DMS114 treated with DMSO at 0.1 percent for 48 hours (cell line): Measurements from ENCODE around the gene RPS17.

Experiments
- DNase-seq: peaks from one replicate; lab custom pipeline; 2025; ENCODE audit not compliant: unreplicated experiment; lab: John Stamatoyannopoulos, UW

The RPS17 gene

GRCh38 chr15:82540055-82540983 is at the start of gene RPS17:
RPS17 (minus strand) TSS chr15:82540457; CDS start chr15:82540428, 29 bp downstream.
- DNase-seq, result no peak

GRCh38 chr15:82587805-82588204 is 47.5 kb upstream of the RPS17 start:
- no peak for DNase-seq

- peak; percentile 27 for DNase-seq
Measured at GRCh38 chr15:82585072-82585471, 44.8 kb upstream of the RPS17 start.

GRCh38 chr15:82580713-82581112 is 40.5 kb upstream of the RPS17 start:
- no peak for DNase-seq

GRCh38 chr15:82575335-82575734 is 35.1 kb upstream of the RPS17 start:
- DNase-seq, result no peak

GRCh38 chr15:82572986-82573385 is 32.7 kb upstream of the RPS17 start:
- DNase-seq, result no peak

- DNase-seq, result no peak
Measured at GRCh38 chr15:82572311-82572710, 32.1 kb upstream of the RPS17 start.

GRCh38 chr15:82571722-82572222 is 31.5 kb upstream of the RPS17 start:
- DNase-seq, result no peak

- DNase-seq, result no peak
Measured at GRCh38 chr15:82570721-82571508, 30.7 kb upstream of the RPS17 start.

- DNase-seq, result no peak
Measured at GRCh38 chr15:82569834-82570233, 29.6 kb upstream of the RPS17 start.

- DNase-seq, result no peak
Measured at GRCh38 chr15:82568986-82569385, 28.7 kb upstream of the RPS17 start.

- DNase-seq, result no peak
Measured at GRCh38 chr15:82567661-82568060, 27.4 kb upstream of the RPS17 start.

- DNase-seq, result no peak
Measured at GRCh38 chr15:82566690-82567089, 26.4 kb upstream of the RPS17 start.

GRCh38 chr15:82558502-82558901 is 18.2 kb upstream of the RPS17 start:
- no peak for DNase-seq

- no peak for DNase-seq
Measured at GRCh38 chr15:82556315-82557035, 16.2 kb upstream of the RPS17 start.

GRCh38 chr15:82554849-82555248 is 14.6 kb upstream of the RPS17 start:
- DNase-seq, result no peak

GRCh38 chr15:82554351-82554750 is 14.1 kb upstream of the RPS17 start:
- DNase-seq, result no peak

GRCh38 chr15:82553846-82554245 is 13.6 kb upstream of the RPS17 start:
- no peak for DNase-seq

GRCh38 chr15:82552861-82553260 is 12.6 kb upstream of the RPS17 start:
- DNase-seq, result no peak

GRCh38 chr15:82551646-82552247 is 11.5 kb upstream of the RPS17 start:
- no peak for DNase-seq

GRCh38 chr15:82549199-82549665 is 9.0 kb upstream of the RPS17 start:
- DNase-seq, result no peak
